Measurements from ENCODE around the gene PDZD4. TPM values are rescaled to one million over a fixed set of nuclear protein-coding genes. Genes with fewer than 3 reads are reported as not detected.

The PDZD4 gene
- total RNA-seq: 15.6 TPM

GRCh38 chrX:153829799-153830639 is at the start of gene PDZD4:
PDZD4 (minus strand) TSS chrX:153830544; CDS start chrX:153830298, 246 bp downstream.
- H3K27me3 ChIP-seq (ENCODE audit: insufficient read depth, low read length): peaks cover 24% of the 10 kb centered on the region
- no peaks in the 10 kb centered on the region for H3K9me3 ChIP-seq (ENCODE audit: low read depth, low read length)
- H3K4me1 ChIP-seq (ENCODE audit: insufficient read depth, low read length): no peaks in the 10 kb centered on the region
- no peak within 1 kb of the TSS for H3K4me3 ChIP-seq (ENCODE audit: low read length)

GRCh38 chrX:153879741-153880439 is 49.5 kb upstream of the PDZD4 start:
- Histone ChIP-seq H3K4me1 (ENCODE audit: insufficient read depth, low read length) (peaks cover 3% of the 10 kb centered on the region), H3K27me3 (ENCODE audit: insufficient read depth, low read length) (peaks cover 12% of the 10 kb centered on the region), H3K9me3 (ENCODE audit: low read depth, low read length) (no peaks in the 10 kb centered on the region), H3K4me3 (ENCODE audit: low read length) (no peak overlapping the region)

- Histone ChIP-seq H3K4me3 (ENCODE audit: low read length) (no peak overlapping the region), H3K27me3 (ENCODE audit: insufficient read depth, low read length) (peaks cover 5% of the 10 kb centered on the region), H3K4me1 (ENCODE audit: insufficient read depth, low read length) (peaks cover 3% of the 10 kb centered on the region), H3K9me3 (ENCODE audit: low read depth, low read length) (no peaks in the 10 kb centered on the region)
Measured at GRCh38 chrX:153878969-153879653, 48.8 kb upstream of the PDZD4 start.

- H3K4me1 ChIP-seq (ENCODE audit: insufficient read depth, low read length): peaks cover 3% of the 10 kb centered on the region
- H3K9me3 ChIP-seq (ENCODE audit: low read depth, low read length): no peaks in the 10 kb centered on the region
- no peak overlapping the region for H3K4me3 ChIP-seq (ENCODE audit: low read length)
- H3K27me3 ChIP-seq (ENCODE audit: insufficient read depth, low read length): no peaks in the 10 kb centered on the region
Measured at GRCh38 chrX:153878345-153878744, 48.0 kb upstream of the PDZD4 start.

GRCh38 chrX:153877571-153878261 is 47.4 kb upstream of the PDZD4 start:
- Histone ChIP-seq H3K9me3 (ENCODE audit: low read depth, low read length) (no peaks in the 10 kb centered on the region), H3K27me3 (ENCODE audit: insufficient read depth, low read length) (no peaks in the 10 kb centered on the region), H3K4me3 (ENCODE audit: low read length) (no peak overlapping the region), H3K4me1 (ENCODE audit: insufficient read depth, low read length) (peaks cover 3% of the 10 kb centered on the region)

- H3K9me3 ChIP-seq (ENCODE audit: low read depth, low read length): no peaks in the 10 kb centered on the region
- no peak overlapping the region for H3K4me3 ChIP-seq (ENCODE audit: low read length)
- no peaks in the 10 kb centered on the region for H3K27me3 ChIP-seq (ENCODE audit: insufficient read depth, low read length)
- H3K4me1 ChIP-seq (ENCODE audit: insufficient read depth, low read length): peaks cover 3% of the 10 kb centered on the region
Measured at GRCh38 chrX:153876112-153876491, 45.8 kb upstream of the PDZD4 start.

- Histone ChIP-seq H3K27me3 (ENCODE audit: insufficient read depth, low read length) (no peaks in the 10 kb centered on the region), H3K9me3 (ENCODE audit: low read depth, low read length) (no peaks in the 10 kb centered on the region), H3K4me3 (ENCODE audit: low read length) (no peak overlapping the region), H3K4me1 (ENCODE audit: insufficient read depth, low read length) (peaks cover 3% of the 10 kb centered on the region)
Measured at GRCh38 chrX:153875391-153876111, 45.2 kb upstream of the PDZD4 start.

- Histone ChIP-seq H3K9me3 (ENCODE audit: low read depth, low read length) (no peaks in the 10 kb centered on the region), H3K4me3 (ENCODE audit: low read length) (no peak overlapping the region), H3K4me1 (ENCODE audit: insufficient read depth, low read length) (peaks cover 3% of the 10 kb centered on the region), H3K27me3 (ENCODE audit: insufficient read depth, low read length) (no peaks in the 10 kb centered on the region)
Measured at GRCh38 chrX:153874366-153875125, 44.2 kb upstream of the PDZD4 start.

GRCh38 chrX:153874085-153874365 is 43.7 kb upstream of the PDZD4 start:
- Histone ChIP-seq H3K27me3 (ENCODE audit: insufficient read depth, low read length) (no peaks in the 10 kb centered on the region), H3K4me1 (ENCODE audit: insufficient read depth, low read length) (peaks cover 3% of the 10 kb centered on the region), H3K4me3 (ENCODE audit: low read length) (no peak overlapping the region), H3K9me3 (ENCODE audit: low read depth, low read length) (no peaks in the 10 kb centered on the region)

- no peaks in the 10 kb centered on the region for H3K27me3 ChIP-seq (ENCODE audit: insufficient read depth, low read length)
- no peak overlapping the region for H3K4me3 ChIP-seq (ENCODE audit: low read length)
- H3K9me3 ChIP-seq (ENCODE audit: low read depth, low read length): no peaks in the 10 kb centered on the region
- no peaks in the 10 kb centered on the region for H3K4me1 ChIP-seq (ENCODE audit: insufficient read depth, low read length)
Measured at GRCh38 chrX:153873282-153874084, 43.1 kb upstream of the PDZD4 start.

- no peaks in the 10 kb centered on the region for H3K27me3 ChIP-seq (ENCODE audit: insufficient read depth, low read length)
- H3K4me3 ChIP-seq (ENCODE audit: low read length): no peak overlapping the region
- H3K4me1 ChIP-seq (ENCODE audit: insufficient read depth, low read length): no peaks in the 10 kb centered on the region
- H3K9me3 ChIP-seq (ENCODE audit: low read depth, low read length): no peaks in the 10 kb centered on the region
Measured at GRCh38 chrX:153871946-153872878, 41.9 kb upstream of the PDZD4 start.

- H3K4me1 ChIP-seq (ENCODE audit: insufficient read depth, low read length): no peaks in the 10 kb centered on the region
- no peaks in the 10 kb centered on the region for H3K27me3 ChIP-seq (ENCODE audit: insufficient read depth, low read length)
- no peak overlapping the region for H3K4me3 ChIP-seq (ENCODE audit: low read length)
- H3K9me3 ChIP-seq (ENCODE audit: low read depth, low read length): no peaks in the 10 kb centered on the region
Measured at GRCh38 chrX:153871451-153871850, 41.1 kb upstream of the PDZD4 start.
